OCI-LY3 (cell line): ENCODE data around the gene SULT6B1.

Experiments
- EZH2phosphoT487 ChIP-seq: fragments of 200-600 bp; shearing (Covaris generic); IDR thresholded peaks from 2 replicates; pipeline ENCODE4 v1.6.1; 2018; ENCODE audit warnings: antibody characterized with exemption, mixed run types, low read depth
- TF ChIP-seq, protein P1 (sequence below): fragments of 200-600, 300-600 bp; sonication (generic); IDR thresholded peaks from 2 replicates; pipeline ENCODE4 v1.5.1; 2014; ENCODE audit warnings: antibody characterized with exemption, low read length, low read depth

DNA sequence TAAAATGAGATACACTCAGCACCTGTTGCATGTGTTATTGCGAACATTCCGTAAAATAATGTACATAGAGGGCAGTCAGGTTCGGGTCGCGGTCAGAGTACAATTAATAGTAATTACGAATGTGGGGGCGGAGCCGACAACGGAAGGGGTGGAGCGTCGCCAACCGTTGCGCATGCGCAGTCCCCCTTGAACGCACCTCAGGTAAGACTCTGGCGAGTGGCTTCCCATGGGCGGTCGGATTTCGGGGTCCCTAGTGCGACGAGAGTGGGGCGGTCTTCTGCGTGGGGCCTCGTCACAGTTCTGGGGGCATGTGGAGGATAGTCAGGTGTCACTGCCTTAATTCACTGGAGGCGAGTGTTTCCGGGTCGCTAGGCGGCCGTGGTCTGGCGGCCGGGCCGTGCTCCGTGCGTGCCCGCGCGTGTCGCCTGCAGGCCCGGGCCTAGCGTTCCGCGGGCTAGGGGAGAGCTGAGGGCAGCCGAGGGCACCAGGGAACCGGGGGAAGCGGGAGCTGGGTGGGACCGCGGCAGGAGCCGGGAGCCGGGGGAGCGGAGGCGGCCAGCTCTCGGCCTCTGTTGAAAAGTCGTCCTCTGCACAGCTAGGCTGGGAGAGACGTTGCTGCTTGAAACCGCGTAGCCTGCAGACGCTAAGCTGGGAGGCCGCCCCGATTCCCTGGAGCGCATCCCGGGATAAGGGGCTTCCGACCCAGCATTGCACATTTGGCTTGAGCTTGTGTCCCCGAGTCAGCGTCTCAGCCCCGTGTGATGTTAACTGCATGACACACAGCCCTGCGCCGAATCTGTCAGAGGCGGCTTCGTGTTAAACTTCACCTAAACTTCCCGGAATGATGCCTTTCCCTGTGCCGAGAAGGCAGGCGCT is 8.1 kb upstream of the SULT6B1 start, which contains the start of gene CEBPZOS:
- no peak for TF ChIP-seq EZH2phosphoT487
- TF ChIP-seq, protein P1, sequence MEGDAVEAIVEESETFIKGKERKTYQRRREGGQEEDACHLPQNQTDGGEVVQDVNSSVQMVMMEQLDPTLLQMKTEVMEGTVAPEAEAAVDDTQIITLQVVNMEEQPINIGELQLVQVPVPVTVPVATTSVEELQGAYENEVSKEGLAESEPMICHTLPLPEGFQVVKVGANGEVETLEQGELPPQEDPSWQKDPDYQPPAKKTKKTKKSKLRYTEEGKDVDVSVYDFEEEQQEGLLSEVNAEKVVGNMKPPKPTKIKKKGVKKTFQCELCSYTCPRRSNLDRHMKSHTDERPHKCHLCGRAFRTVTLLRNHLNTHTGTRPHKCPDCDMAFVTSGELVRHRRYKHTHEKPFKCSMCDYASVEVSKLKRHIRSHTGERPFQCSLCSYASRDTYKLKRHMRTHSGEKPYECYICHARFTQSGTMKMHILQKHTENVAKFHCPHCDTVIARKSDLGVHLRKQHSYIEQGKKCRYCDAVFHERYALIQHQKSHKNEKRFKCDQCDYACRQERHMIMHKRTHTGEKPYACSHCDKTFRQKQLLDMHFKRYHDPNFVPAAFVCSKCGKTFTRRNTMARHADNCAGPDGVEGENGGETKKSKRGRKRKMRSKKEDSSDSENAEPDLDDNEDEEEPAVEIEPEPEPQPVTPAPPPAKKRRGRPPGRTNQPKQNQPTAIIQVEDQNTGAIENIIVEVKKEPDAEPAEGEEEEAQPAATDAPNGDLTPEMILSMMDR, result no peak
